Loucy (cell line): ENCODE measurements around the gene FAM83D.

Experiments
- H2AFZ ChIP-seq: fragments of 200-600 bp; sonication (generic); 2 replicates; pipeline ENCODE4 v1.6.0; 2016; ENCODE audit warnings: antibody characterized with exemption, mild to moderate bottlenecking, low read length, moderate library complexity
- H3F3A ChIP-seq: fragments of 200-600 bp; 2 replicates; pipeline ENCODE4 v1.6.0; 2016; ENCODE audit warnings: antibody characterized with exemption, low read depth, mild to moderate bottlenecking
- H3K27me3 ChIP-seq: fragments of 200-600 bp; sonication (generic); 2 replicates; pipeline ENCODE4 v1.6.1; 2014; ENCODE audit warnings: low read length, mild to moderate bottlenecking; ENCODE audit not compliant: insufficient read depth, poor library complexity, severe bottlenecking
- H3K36me3 ChIP-seq: fragments of 200-600 bp; sonication (generic); 2 replicates; pipeline ENCODE4 v1.6.1; 2016; ENCODE audit warnings: low read length; ENCODE audit not compliant: insufficient read depth
- H3K4me1 ChIP-seq: fragments of 200-600 bp; sonication (generic); 2 replicates; pipeline ENCODE4 v1.5.1; 2014; ENCODE audit warnings: low read length, mild to moderate bottlenecking; ENCODE audit not compliant: insufficient read depth, poor library complexity, severe bottlenecking
- H3K4me2 ChIP-seq: fragments of 200-600 bp; sonication (generic); 2 replicates; pipeline ENCODE4 v1.6.0; 2014; ENCODE audit warnings: antibody characterized with exemption, low read length, low read depth, mild to moderate bottlenecking; ENCODE audit not compliant: poor library complexity, severe bottlenecking
- H3K4me3 ChIP-seq: fragments of 200-600 bp; sonication (generic); 2 replicates; pipeline ENCODE4 v1.5.1; 2014; ENCODE audit warnings: low read length, mild to moderate bottlenecking, mixed read lengths; ENCODE audit not compliant: poor library complexity, severe bottlenecking
- H3K79me2 ChIP-seq: fragments of 200-600 bp; sonication (generic); 2 replicates; pipeline ENCODE4 v1.6.1; 2014; ENCODE audit warnings: low read length; ENCODE audit not compliant: insufficient read depth
- H3K9ac ChIP-seq: fragments of 200-600 bp; sonication (generic); 2 replicates; pipeline ENCODE4 v1.6.0; 2014; ENCODE audit warnings: mild to moderate bottlenecking, low read depth, low read length, moderate library complexity; ENCODE audit not compliant: poor library complexity, severe bottlenecking
- H3K9me2 ChIP-seq: fragments of 200-600 bp; sonication (generic); replicated peaks from 2 replicates; pipeline ENCODE4 v1.6.1; 2016; ENCODE audit warnings: low read depth, low read length, mixed read lengths
- H3K9me3 ChIP-seq: fragments of 200-600 bp; sonication (generic); 2 replicates; pipeline ENCODE4 v1.6.1; 2014; ENCODE audit warnings: mild to moderate bottlenecking, antibody characterized with exemption, low read length, low read depth; ENCODE audit not compliant: insufficient read depth
- H4K20me1 ChIP-seq: fragments of 200-600 bp; sonication (generic); 2 replicates; pipeline ENCODE4 v1.6.0; 2014; ENCODE audit warnings: antibody characterized with exemption, low read length, mild to moderate bottlenecking; ENCODE audit not compliant: insufficient read depth, poor library complexity, severe bottlenecking
- CTCF ChIP-seq: fragments of 200-600 bp; sonication (generic); conservative IDR thresholded peaks from 2 replicates; pipeline ENCODE4 v1.5.1; 2014; ENCODE audit warnings: mild to moderate bottlenecking, antibody characterized with exemption, low read length
- EZH2phosphoT487 ChIP-seq: fragments of 200-600 bp; IDR thresholded peaks from 2 replicates; pipeline ENCODE4 v1.6.1; 2018; ENCODE audit warnings: antibody characterized with exemption, mild to moderate bottlenecking, moderate library complexity, borderline replicate concordance

Gene FAM83D

GRCh38 chr20:38952153-38952552 lies 25.9 kb downstream of the FAM83D start:
- Histone ChIP-seq H3F3A (no peaks in the 10 kb centered on the region; the same call in 1 of the 2 replicates), H3K4me1 (no peaks in the 10 kb centered on the region), H3K27me3 (no peaks in the 10 kb centered on the region), H4K20me1 (peaks cover 5% of the 10 kb centered on the region), H3K4me2 (no peak overlapping the region), H3K9ac (no peak overlapping the region), H3K9me3 (no peaks in the 10 kb centered on the region), H3K79me2 (peaks cover 19% of the 10 kb centered on the region; the same call in 1 of the 2 replicates), H3K9me2 (no peaks in the 10 kb centered on the region), H3K36me3 (peaks cover 77% of the 10 kb centered on the region; the same call in 1 of the 2 replicates), H3K4me3 (no peak overlapping the region), H2AFZ (no peak overlapping the region)
- no peak for TF ChIP-seq CTCF
- TF ChIP-seq EZH2phosphoT487: no peak

- Histone ChIP-seq H3K4me2 (no peak overlapping the region), H4K20me1 (no peaks in the 10 kb centered on the region), H3K36me3 (peaks cover 60% of the 10 kb centered on the region; the same call in 1 of the 2 replicates), H3F3A (peaks cover 6% of the 10 kb centered on the region; the same call in 1 of the 2 replicates), H3K79me2 (0 out of 2 replicates have a peak, but pooled peaks cover 3% of the 10 kb centered on the region), H3K4me1 (no peaks in the 10 kb centered on the region), H2AFZ (no peak overlapping the region), H3K4me3 (no peak overlapping the region), H3K27me3 (no peaks in the 10 kb centered on the region), H3K9me2 (no peaks in the 10 kb centered on the region), H3K9me3 (no peaks in the 10 kb centered on the region), H3K9ac (no peak overlapping the region)
- TF ChIP-seq EZH2phosphoT487: no peak
- TF ChIP-seq CTCF: no peak
Observed at GRCh38 chr20:38953630-38954340, 27.6 kb downstream of the FAM83D start.

- TF ChIP-seq CTCF (no peak), EZH2phosphoT487 (no peak)
- H3K79me2 ChIP-seq: peaks cover 10% of the 10 kb centered on the region
- H3K9me2 ChIP-seq: no peaks in the 10 kb centered on the region
- H3K4me2 ChIP-seq: no peak overlapping the region
- H2AFZ ChIP-seq: no peak overlapping the region
- H3K4me3 ChIP-seq: no peak overlapping the region
- H3K4me1 ChIP-seq: peaks cover 10% of the 10 kb centered on the region
- H3K9ac ChIP-seq: no peak overlapping the region
- no peaks in the 10 kb centered on the region for H3K9me3 ChIP-seq
- no peaks in the 10 kb centered on the region for H3K27me3 ChIP-seq
- peaks cover 8% of the 10 kb centered on the region; the same call in 1 of the 2 replicates for H3F3A ChIP-seq
- no peaks in the 10 kb centered on the region for H4K20me1 ChIP-seq
- H3K36me3 ChIP-seq: peaks cover 25% of the 10 kb centered on the region; the same call in 1 of the 2 replicates
Observed at GRCh38 chr20:38957235-38957876, 31.1 kb downstream of the FAM83D start.
